Esophagus muscularis mucosa (tissue), 3 donors: ENCODE measurements around the gene HPF1.

Experiments
- CTCF ChIP-seq, 3 experiments: fragments of 200-600 bp in 2 of 3; fragments of 450-650 bp in 1 of 3; sonication (generic) in 2 of 3; IDR thresholded peaks; one replicate each; pipeline ENCODE4 v1.5.1; 2017 to 2019; ENCODE audit warnings: antibody characterized with exemption in 3 of 3, mild to moderate bottlenecking in 2 of 3, moderate library complexity in 1 of 3
- POLR2AphosphoS5 ChIP-seq, 2 donors: sonication (generic); formaldehyde crosslinking; IDR thresholded peaks; one replicate each; pipeline ENCODE4 v1.6.1; 2017; ENCODE audit warnings: antibody characterized with exemption in 2 of 2

- TF ChIP-seq CTCF (IDR thresholded peaks at IDR 0.05), result no peak
- TF ChIP-seq POLR2AphosphoS5 (IDR thresholded peaks at IDR 0.05), result no peak
Observed at GRCh38 chr4:169795585-169795984, 37.8 kb upstream of the HPF1 start.
